HG03196 (cell line): ENCODE data around the gene SDK1.
"Not testable (repeated sequence)": the region's sequence is repeated elsewhere in the genome, so short reads cannot be mapped to it uniquely, and the experiment has no call there.

Source experiments
- ATAC-seq: cut with Tn5 transposase; IDR thresholded peaks from one replicate; pipeline ENCODE4 v1.9.1; 2021; ENCODE audit not compliant: unreplicated experiment

The SDK1 gene

GRCh38 chr7:3575753-3576531, 274.9 kb downstream of the SDK1 start:
- ATAC-seq = no peak

- ATAC-seq = no peak
Measured at GRCh38 chr7:3578399-3578798, 277.3 kb downstream of the SDK1 start.

DNA sequence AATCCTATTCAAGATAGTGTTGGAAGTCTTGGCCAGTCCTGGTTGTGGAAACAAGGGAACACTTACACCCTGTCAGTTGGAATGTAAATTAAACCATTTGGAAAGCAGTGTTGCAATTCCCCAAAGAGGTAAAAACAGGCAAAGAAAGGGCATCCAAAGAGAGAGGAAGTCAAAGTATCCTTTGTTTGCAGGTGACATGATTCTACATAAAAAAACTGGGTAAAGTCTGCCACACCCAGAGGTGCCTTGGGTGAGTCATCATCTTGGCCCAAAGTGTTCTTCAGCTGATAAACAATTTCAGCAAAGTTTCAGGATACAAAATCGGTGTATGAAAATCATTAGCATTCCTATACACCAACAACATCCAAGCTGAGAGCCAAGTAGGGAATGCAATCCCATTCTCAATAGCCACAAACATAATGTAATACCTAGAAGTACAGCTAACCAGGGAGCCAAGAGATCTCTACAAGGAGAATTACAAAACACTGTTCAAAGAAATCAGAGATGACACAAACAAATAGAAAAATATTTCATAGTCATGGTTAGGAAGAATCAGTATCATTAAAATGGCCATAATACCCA, 278.7 kb downstream of the SDK1 start:
- ATAC-seq = no peak

- ATAC-seq = not testable (repeated sequence)
Measured at GRCh38 chr7:3582145-3582544, 281.1 kb downstream of the SDK1 start.

GRCh38 chr7:3585826-3586225, 284.8 kb downstream of the SDK1 start:
- no peak for ATAC-seq

DNA sequence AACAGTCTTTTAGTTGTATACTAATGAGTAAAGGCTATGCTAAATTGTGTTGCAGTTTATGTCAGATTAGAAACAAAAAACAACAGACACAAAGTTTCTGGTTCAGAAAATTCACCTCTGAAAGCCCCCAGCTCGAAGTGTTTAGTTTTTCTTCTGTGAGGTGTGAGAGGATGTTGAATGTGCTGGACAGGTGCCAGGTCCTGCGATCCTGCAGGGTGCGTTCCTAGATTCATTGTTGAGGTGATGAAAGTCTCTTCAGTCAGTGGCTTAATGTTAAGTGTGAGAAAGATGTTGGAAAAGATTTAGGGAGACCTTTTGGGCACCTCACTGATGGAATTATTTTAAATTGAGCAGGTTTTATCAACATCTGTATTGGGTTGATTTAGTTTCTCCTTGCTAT, 287.3 kb downstream of the SDK1 start:
- ATAC-seq = no peak

DNA sequence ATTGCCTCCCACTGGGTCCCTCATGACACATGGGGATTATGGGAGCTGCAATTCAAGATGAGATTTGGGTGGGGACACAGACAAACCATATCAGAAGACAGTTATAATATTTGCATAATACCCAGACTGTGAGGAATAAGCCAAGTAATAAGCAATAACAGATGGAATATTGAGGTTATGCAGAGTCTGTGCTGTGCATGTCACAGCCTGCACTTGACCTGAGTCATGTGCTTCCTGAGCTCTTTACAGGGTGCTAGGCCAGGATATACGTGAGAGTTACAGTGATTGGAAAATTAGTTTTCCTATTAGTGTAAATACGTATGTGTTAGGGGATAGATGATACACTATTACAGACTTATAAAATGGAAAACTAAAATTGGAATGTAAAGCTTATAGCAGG, 288.7 kb downstream of the SDK1 start:
- no peak for ATAC-seq

- ATAC-seq = no peak
Measured at GRCh38 chr7:3591219-3591618, 290.2 kb downstream of the SDK1 start.

DNA sequence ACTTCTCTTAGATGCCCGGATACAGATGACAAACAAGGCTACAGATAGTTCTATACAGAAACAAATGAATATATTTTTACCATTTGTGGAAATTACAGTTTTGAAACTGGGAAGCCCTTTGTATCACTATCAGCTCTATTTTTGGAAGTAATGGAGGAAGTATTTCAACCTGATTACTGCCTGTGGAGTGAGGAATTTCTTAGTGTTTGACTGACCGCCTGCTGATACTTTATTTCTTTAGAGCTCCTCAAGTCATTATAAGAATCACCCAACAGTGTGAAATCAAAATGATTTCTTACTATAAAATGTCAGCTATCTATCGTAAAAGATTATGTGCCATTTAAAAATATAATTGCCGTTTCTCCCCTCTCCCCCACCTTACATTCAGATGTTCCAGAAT, 290.9 kb downstream of the SDK1 start:
- no peak for ATAC-seq

- ATAC-seq = no peak
Measured at GRCh38 chr7:3592401-3593134, 291.5 kb downstream of the SDK1 start.

DNA sequence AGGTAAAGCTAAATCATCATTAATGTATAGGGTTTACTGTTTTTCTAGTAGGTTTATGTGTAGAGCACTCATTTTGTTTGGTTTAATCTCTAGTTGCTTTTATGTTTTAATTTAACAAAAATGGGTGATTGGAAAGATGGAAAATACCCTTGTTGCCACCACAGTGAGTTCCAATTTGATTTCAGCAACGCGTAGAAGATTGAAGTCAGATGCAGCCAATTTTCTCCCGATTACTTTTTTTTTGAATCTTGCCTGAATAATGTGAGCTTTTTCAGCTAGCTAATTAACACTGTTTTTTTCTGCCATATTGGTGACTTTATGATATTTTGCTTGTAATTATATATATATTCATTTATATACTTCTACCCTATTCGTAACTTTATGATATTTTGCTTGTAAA, 293.8 kb downstream of the SDK1 start:
- no peak for ATAC-seq

GRCh38 chr7:3598854-3599253, 297.8 kb downstream of the SDK1 start:
- ATAC-seq = no peak

DNA sequence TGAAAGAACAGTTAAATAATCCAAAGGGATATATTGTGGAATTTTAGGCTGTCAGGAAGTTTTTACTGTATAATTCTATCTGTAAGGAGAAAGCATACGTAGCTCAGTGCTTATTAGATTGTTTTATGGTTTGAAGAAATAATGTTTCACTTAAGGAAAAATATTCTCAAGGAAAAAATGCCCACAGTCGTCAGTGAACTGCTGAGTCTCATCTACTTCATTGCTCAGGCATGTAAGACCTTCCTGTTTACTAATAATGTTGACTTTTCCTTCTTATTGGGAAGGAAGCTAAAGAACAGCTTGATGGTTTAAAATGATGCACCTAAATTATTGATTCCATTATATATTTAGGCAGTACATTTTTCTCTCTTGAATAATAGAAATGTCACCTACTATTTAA, 304.2 kb downstream of the SDK1 start:
- ATAC-seq = no peak

DNA sequence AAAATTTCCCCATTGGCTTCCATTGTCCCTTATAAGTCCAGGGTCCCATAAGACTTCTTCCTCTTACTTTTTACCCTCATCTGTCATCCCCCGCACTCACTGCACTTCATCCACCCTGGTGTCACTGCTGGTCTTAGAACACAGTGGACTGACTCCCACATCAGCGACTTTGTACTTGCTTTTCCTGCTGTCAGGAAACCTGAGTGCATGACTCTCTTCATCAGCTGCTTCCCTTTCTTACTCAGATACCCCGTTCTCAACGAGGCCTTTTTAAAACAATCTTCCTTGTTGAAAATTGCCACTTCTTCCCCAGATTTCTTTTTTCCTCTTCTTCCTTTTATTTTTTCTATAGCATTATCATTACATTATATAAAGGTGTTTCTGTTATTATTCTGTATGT, 305.4 kb downstream of the SDK1 start:
- ATAC-seq = no peak

- ATAC-seq = no peak
Measured at GRCh38 chr7:3607847-3608246, 306.8 kb downstream of the SDK1 start.

DNA sequence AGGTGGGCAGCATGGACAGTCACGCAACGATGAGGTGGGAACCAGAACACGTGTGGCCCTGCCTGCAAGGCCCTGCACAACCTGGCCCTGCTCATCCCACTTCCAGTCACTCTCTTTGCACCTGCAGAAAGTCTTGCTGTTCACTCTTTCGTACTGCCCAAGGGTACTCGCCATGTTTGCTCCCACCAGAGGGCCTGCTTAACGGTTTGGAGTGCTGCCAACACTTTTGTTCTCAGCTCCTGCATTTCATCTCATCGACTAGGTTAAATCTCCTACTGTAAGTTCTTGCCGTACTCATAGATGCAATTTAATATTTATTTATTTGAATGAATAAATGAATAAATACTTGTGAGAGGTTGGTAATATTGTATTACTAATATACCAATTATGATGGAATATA, 315.3 kb downstream of the SDK1 start:
- no peak for ATAC-seq

- ATAC-seq = no peak
Measured at GRCh38 chr7:3630081-3630480, 329.0 kb downstream of the SDK1 start.

GRCh38 chr7:3634396-3634795, 333.3 kb downstream of the SDK1 start:
- ATAC-seq = no peak

DNA sequence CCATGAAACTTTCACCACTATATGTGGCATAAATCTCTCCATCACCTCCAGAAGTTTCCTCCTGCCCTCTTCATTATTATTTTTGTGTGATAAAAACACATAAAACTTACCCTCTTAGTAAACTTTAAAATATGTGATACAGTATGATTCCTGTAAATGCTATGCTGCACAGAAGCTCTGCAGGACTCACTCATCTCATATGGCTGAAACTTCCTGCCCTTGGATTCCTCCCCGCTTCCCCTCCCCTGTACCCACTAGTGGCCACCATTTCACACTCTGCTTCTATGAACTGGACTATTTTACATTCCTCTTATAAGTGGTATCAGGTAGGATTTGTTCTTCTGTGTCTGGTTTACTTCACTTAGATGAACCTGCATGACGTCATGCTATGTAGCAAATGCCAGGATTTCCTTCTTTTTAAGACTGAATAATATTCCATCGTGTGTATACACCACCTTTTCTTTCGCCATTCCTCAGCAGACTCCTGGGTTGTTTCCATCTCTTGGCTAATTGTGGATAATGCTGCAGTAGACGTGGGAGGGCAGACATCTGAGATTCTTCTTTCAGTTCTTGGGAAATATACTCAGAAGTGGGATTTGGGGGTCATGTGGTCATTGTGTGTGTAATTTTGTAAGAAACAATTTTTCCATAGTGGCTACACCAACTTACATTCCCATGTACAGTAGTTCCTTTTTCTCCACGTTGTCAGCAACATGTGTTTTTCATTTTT, 335.2 kb downstream of the SDK1 start:
- ATAC-seq = no peak

DNA sequence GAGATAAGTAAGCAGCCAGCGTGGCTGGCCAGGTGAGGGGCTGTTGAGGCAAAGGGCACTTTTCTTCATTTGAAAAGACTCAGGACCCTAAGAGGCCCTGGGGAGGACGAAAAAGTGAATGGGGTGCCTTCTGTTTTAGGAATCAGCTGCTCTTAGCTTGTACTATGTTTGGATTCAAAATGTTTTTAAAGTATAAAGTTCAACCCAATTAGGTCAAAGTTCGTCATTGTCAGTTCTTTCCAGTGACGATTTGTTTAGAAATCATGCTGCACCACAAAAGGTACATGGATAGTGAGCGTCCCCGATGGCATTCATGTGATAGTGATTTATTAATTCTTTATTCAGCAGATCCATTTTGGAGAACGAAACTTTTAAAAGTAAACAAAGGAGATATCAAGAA, 338.2 kb downstream of the SDK1 start:
- no peak for ATAC-seq

DNA sequence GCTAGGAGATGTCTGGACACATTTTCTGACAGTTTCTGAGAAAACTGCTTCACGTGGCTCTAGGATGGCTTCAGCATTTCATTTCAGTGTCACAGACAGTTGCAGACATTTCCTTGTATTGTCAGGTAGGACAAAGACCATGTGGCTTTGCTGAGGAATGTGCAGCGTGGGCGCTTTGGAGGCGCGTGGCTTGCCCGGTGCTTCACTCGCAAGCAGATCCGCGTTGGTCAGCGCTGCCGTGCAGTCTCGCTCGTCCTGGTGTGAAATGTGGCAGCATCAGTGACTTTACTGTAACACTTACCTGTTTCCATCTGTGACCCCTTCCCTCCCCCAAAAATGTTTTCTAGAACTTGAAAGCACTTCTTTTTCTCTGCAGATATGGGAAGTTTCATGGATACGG, 340.5 kb downstream of the SDK1 start:
- no peak for ATAC-seq

GRCh38 chr7:3643091-3643490, 342.0 kb downstream of the SDK1 start:
- no peak for ATAC-seq
